Head of caudate nucleus (tissue), 42 donors: Measurements from ENCODE around the gene TGFBI.

Experiments used
- DNase-seq, 42 donors: peaks; one replicate each; pipeline versions ENCODE4 v3.0.0 to v3.0.0-alpha.2; 2020 to 2021; ENCODE audit warnings: mixed read lengths in 7 of 42
- intact Hi-C: fragments of 100-400 bp; cut with DNase I; formaldehyde crosslinking; loops from one replicate; pipeline ENCODE4 v1.15.0; 2022

Gene TGFBI

DNA sequence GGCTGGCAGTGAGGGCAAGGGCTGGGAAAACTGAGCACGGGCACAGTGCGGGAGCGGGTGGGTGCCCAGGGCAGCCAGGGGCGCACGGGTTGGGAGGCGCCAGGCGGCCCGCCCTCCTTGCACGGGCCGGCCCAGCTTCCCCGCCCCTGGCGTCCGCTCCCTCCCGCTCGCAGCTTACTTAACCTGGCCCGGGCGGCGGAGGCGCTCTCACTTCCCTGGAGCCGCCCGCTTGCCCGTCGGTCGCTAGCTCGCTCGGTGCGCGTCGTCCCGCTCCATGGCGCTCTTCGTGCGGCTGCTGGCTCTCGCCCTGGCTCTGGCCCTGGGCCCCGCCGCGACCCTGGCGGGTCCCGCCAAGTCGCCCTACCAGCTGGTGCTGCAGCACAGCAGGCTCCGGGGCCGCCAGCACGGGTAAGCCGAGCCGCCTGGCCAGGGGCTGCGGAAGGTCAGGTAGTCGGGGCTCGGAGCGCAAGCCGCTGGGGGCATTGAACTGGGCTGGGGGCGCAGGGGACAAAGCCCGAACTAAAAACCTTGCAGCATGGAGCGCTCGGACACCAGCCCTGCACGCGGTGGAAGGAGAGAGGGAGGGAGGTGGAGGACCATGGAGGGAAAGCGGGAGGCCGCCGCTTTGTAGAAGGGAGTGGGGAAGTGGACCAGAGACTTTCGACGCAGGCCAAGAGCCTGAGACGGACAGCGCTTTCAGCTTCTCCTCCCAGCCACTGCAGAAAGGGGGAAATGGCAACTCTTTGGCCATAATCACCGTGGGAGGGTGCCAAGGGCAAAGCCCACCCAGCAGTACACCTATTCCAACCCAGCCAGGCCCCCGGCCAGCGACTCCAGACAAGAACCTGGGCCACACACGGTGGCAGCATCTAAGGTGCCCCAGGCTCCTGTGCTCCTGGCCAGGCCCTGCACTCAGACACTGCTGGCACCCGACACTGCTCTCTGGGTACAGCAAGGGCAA is at the start of gene TGFBI:
TGFBI (plus strand) TSS at position 207 of the 961 bp plus-strand sequence; CDS start at position 275, 68 bp downstream.
- DNase-seq = peak in 34 of 42 donors; percentile 11 to 65 (median 30)
- intact Hi-C loops = no loop called here

DNA sequence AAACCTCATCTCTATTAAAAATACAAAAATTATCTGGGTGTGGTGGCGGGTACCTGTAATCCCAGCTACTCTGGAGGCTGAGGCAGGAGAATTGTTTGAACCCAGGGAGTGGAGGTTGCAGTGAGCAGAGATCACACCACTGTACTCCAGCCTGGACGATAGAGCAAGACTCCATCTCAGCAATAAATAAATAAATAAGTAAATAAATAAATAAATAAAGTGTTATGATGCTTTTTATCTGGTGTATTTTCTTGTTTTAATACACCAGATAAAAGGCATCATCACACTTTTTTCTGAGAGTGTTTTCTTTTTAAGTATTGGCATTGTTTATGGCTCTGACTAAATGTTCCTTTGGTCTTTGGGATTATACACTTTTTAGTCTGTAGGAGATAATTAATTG is 49.8 kb upstream of the TGFBI start:
- intact Hi-C loops = no loop called here
- no peak for DNase-seq

DNA sequence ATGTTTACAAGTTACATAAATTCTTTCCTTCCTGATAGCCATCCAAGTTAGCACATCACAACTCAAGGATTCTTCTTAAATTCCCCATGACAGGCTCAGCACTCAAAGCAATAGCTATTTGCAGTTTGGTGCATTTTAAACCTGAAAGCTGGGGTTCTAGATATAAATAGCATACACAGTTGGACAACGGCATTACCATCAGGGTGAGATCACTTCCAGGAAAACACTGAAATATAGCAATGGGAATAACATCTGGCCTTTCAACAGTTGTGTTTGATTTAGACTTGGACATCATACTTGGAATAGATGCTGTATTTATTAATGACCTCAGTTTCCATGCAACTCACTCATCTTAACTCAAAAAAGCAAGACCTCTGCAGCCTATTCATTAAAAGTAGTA is 49.3 kb upstream of the TGFBI start:
- DNase-seq = no peak
- intact Hi-C loops = no loop called here

DNA sequence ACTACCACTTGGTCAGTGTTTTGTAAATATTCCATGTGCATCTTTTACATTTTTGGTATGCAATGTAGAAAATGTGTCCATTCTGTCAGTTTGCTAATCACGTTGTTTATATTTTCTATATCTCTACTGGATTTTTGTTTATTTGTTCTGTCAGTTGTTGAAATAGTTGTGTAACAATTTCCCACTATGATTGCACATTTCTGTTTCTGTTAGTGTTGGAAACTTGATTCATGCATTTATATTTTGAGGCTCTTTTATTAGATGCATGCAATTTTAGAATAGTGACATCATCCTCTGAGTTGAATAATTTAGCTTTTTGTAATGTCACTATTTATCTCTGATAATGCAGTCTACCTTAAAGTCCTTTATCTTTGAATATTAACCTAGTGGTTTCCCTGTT is 48.2 kb upstream of the TGFBI start:
- no peak for DNase-seq
- intact Hi-C loops = no loop called here

DNA sequence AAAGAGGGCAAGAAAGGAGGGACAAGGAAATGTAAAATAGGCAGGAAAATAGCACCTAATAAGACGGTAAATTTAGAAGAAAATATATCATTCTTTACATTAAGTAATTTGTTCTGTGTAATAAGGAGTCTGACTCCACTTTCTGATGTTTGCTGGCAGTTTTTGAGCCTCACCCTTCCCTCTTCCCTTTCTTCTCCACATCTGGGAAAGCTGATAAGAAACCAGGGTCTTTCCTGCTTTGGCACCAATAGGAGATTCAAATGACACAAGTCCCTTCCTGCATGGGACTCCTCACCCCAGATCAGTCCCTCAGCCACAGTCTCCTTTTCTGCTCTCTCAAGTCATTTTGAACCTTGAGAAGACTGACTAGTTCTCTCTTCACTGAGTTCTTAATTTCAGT is 42.8 kb upstream of the TGFBI start:
- intact Hi-C loops = no loop called here
- no peak for DNase-seq

DNA sequence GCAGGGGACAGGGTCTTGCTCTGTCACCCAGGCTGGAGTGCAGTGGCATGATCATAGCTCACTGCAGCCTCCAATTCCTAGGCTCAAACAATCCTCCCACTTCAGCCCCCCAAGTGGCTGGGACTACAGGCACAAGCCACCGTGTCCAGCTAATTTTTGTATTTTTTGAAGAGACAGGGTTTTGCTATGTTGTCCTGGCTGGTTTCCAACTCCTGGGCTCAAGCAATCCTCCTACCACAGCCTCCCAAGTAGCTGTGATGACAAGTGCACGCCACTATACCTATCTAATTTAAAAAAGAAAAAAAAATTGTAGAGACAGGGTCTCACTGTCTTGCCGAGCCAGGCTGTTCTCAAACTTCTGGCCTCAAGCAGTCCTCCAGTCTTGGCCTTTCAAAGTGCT is 42.4 kb upstream of the TGFBI start:
- intact Hi-C loops = no loop called here
- DNase-seq = no peak

DNA sequence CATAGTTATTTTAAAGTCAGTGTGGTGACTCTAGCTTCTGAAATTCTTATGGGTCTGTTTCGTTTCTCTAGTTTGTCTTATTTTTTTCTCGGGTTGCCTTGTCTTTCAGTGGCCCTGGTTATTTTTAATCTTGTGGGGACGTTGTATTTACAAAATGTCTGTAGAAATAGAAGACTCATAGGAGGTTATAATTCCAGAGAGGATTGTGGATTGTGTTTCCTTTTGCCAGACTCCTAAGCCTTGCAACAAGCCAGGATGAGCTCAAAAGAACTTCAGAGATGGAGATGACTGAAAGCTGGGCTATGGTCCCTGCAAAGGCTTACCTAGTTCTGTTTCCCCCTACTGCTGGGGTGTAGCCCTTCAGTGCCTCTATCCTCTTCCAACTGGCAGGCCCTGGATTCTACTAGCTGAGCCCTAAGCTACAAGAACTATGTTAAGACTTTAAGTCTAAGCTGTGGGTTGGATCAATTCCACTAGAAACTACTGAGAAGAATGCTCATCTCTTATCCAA is 41.8 kb upstream of the TGFBI start:
- intact Hi-C loops = no loop called here
- no peak for DNase-seq

DNA sequence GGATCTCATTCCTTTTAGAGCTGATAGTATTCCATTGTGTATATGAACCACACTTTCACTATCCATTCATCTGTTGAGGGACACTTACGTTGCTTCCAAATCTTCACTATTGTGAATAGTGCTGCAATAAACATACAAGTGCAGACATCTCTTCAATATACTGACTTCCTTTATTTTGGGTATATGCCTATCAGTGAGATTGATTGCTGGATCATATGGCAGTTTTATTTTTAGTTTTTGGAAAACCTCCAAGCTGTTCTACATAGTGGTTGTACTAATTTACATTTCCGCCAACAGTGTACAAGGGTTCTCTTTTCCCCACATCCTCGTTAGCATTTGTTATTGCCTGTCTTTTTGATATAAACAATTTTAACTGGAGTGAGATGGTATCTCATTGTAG is 40.2 kb upstream of the TGFBI start:
- intact Hi-C loops = no loop called here
- DNase-seq = no peak

DNA sequence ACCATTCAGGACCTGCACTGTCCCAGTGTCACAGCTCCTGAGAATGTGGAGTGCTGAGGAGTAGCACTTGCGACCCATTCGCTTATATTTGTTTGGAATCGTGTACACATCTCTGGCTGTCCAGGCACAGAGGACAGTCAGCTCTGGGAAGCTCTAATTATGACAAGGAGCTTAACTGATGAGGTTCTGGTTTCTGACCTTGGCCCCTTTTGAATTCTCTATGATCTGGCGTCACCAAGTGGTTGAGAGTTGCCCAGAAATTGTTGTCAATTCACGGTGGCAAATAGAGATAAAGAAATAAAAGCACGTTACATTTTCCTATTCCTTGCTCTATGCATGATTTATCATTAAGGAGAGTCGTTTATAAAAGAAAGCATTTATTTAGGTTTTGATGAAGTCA is 39.1 kb upstream of the TGFBI start:
- intact Hi-C loops = no loop called here
- no peak for DNase-seq

DNA sequence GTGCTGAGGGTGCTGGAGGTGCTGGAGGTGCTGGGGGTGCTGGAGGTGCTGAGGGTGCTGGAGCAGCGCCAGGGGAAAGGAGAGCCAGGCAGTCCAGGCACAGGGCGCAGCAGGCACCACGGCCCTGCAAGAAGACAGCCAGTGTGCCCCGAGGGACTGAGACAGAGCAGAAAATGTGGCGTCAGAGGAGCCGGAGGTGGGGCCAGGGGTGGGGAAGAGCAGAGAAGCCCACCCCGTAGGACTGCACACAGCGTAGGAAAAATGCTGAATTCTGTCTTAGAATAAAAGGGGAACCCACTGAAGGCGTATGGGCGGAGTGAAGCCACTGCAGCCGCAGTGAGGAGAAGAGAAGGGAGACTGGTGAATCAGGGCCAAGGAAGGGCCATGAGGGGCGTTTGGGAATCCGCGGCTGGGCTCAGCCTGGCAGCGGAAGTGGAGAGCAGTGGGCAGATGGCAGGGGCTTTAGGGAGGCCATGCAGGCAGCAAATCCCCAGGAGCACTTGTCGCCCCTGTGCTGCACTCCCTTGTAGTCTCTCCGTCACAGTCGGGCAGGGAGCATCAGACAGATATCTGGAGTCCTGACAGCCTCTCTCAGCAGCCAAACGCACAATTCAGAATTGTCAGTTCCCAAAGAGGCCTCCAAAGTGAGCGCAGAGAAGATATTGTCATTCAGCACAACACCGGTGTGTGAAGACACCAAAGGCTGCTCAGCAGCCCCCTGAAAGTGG is 38.1 kb upstream of the TGFBI start:
- intact Hi-C loops = no loop called here
- DNase-seq = no peak

DNA sequence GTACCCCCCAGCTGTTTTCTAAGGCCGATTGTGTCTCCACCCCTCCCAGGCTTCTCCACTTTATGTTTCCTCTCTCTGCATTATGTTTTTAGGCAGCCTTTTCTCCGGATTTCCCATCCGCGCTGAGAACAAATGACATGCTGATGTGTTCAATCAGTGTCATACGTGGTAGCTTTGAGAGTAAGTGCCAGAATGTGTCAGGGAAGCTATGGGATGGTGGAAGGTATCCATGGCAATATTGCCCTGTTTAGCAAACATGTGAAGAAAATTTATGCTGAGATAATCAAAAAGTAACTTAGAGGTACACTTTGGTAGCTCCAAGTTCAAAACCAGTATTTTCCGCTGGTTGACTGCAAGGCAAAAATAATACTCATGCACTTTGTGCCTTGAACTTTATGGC is 37.4 kb upstream of the TGFBI start:
- DNase-seq = no peak
- intact Hi-C loops = no loop called here

DNA sequence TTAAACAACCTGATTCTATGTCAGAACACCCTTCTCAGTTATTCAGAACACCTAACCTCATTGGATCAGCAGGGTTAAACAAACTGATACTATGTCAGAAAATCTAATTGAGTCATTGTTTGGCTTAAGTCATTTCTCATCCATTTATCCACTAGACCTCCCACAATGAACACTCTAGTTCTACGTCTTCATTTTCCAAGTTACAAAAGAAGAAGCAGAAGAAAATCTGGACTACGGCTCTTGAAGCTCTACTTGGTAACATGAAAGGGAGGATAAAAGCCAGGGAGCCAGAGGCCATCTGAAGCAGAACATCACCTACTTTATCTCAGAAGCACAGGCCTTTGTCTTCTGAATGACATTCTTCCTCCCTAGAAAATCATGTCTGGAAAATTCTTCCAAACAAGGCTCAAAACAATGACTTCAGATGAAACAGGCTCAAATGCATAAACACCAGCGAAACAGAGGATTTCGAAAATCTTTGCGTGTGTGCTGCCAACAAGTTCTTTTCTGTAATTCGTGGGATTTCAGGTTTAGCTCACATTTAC is 35.4 kb upstream of the TGFBI start:
- DNase-seq = no peak
- intact Hi-C loops = no loop called here

DNA sequence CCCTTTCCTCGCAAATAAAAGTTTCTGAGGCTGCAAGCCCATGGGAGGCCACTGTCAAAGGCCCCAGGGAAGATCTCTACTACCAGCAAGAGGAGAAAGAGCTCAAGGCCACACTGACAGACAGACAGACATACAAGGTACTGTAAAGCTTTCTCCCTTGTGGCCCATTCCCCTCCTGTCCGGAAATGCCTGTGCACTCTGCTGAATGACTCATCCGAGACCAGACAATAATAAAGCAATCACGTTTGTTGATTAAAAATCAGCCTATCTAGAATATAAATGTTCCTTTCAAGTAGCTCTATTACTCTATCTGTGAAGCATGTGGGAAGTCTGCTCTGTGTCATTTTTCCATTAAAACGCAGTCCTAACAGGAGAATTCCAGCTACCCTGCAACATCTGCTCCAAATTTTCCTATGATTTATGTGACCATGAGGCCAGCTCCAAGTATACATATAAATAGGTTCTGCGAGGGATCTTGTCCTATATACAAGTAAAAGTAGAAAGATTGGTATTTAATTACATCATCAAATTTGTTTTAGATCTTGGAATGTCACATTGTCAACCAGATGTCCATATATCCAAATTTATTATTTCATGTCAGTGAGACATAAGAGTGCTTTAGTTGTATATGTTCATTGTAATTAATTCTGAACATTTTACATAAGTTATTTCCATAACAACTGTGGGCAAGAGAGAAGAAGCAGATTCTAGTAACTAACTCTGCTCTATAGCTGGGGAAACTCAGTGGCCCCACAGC is 34.7 kb upstream of the TGFBI start:
- no peak for DNase-seq
- intact Hi-C loops = no loop called here

DNA sequence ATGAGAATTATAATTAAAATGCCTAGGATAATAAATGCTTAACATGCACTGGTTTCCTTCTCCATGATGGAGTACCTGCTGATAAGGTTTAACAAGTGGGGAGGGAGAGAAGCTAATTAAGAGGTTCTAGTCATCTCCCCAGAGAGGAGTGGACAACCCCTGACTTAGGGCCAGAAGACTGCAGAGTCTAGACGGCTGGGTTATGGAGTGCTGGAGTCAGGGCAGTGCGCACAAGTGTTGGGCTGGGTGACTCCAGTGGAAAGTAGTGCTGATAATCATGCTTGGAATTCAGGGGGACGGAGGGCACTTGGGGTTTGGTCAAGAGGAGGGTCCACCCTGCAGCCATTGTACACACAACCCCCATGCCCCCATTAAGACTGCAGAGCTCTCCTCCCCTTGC is 32.8 kb upstream of the TGFBI start:
- intact Hi-C loops = no loop called here
- DNase-seq = no peak

DNA sequence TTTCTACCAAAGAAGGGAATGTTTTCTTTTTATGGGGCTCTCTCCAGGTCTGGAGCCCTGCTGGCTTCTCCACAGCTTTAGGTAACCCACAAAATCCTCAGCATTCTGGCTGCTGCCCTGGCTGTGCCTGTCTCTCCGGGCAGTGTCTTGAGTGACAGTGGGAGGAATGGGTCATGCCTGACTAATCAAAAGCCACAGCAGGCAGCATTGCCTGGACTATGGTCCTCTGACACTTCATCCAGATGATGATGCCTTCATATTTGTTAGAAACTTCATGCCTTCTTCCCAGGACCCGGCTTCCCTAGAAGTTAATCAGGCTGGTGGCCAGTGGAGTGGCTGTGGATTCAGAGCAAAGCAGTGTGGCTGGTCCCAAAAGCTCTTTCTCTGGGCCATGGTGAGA is 32.2 kb upstream of the TGFBI start:
- intact Hi-C loops = no loop called here
- no peak for DNase-seq

DNA sequence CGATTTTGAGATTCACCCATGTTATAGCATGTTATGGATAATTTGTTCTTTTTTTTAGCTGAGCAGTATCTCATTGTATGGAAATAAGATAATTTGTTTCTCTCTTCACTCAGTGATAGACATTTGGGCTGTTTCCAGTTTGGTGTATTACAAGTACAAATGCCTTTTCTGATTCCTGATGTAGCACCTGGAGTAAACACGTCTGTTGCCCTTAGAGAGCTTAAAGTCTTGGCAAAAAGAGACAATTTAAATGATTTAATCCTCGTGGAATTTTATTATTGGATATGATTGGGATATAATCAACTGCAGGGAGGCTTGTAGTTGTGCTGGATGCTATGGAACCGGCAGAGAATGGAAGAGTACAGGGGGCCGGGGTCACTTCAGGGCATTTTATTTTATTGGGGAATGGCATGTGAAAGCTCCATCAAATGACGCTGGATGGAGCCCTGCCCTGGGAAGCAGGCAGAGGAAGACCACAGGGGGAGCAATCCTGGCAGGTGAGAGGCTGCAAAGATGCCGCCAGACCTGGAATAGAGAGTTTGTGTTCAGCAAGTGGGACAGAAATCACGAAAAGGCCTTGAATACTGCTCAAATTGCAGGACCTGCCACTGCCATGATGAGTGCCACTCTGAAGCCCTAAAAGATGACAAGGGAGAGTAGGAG is 31.0 kb upstream of the TGFBI start:
- DNase-seq = no peak
- intact Hi-C loops = no loop called here

DNA sequence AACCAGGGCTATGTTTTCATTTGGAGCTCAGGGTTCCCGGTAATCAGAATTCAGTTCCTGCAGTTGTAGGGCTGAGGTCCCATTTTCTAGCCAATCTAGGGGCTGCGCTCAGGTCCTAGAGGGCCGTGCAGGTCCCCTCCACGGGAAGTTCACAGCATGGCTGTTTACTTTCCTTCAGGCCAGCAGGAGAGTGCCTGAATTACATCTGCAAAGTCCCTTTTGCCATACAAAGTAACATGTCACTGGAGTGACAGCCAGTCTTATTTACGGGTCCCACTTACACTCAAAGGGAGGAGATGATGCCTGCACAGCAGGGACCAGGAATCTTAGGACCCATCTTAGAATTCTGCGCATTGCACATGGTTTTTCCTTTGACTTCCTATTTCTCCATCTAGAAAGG is 29.9 kb upstream of the TGFBI start:
- intact Hi-C loops = no loop called here

DNA sequence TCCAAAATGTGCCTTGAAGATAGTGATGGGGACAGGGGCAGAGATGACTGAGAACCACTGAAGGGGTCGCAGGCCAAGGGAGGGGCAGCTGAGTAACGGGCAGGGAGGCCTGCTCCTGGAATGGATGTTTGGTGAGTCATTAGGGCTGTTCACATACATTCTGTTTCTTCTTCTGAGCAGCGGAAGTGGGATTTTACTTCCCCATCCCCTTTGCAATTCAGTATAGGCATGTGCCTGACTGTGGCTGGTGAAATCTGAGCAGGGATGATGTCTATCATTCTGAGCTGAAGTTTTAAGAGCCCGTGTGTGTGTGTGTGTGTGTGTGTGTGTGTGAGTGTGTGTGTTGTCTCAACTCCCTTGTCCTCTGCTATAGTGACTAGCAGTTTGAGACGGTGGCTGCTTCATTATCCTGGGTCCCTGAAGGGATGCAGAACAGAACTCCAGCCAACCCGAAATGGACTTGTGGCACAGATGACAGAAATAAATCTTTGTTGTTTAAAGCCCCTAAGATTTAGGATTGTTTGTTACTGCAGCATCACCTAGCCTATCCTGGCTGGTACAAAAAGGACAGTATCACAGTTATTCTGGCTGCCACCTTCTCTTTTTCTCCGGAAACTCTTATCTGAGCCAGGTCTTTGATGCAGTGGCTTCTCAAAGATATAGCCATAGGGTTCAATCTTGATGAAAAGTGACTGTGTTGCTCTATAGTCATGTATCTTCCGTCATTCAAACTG is 29.2 kb upstream of the TGFBI start:
- DNase-seq = peak in 2 of 42 donors; percentile 27 to 39
- intact Hi-C loops = no loop called here

More for the DNA sequence above, 29.9 kb upstream of the TGFBI start:
- no peak for DNase-seq
